BJ (cell line): Measurements from ENCODE around the gene ZNF277. TPM values are rescaled to one million over a fixed set of nuclear protein-coding genes. Genes with fewer than 3 reads are reported as not detected.

Source experiments
- CTCF ChIA-PET: fragments of 350-600 bp; formaldehyde crosslinking; extraction: SDS; loops from one replicate; lab custom pipeline; 2021; ENCODE audit warnings: antibody characterized with exemption, inconsistent platforms; lab: Yijun Ruan, JAX
- POLR2A ChIA-PET: fragments of 300-600 bp; sonication (Branson Sonifier 250); formaldehyde crosslinking; extraction: SDS; loops from one replicate; lab custom pipeline; 2021; ENCODE audit warnings: antibody characterized with exemption; lab: Charles Lee
- DNase-seq: peaks from one replicate; pipeline ENCODE4 v3.0.0-alpha.2; 2011; ENCODE audit warnings: low read depth
- H3K27me3 ChIP-seq: 2 replicates; pipeline ENCODE4 v1.6.0; 2011; ENCODE audit warnings: low read length; ENCODE audit not compliant: control insufficient read depth, insufficient read depth
- H3K36me3 ChIP-seq: 2 replicates; pipeline ENCODE4 v1.5.1; 2011; ENCODE audit warnings: low read length; ENCODE audit not compliant: control insufficient read depth, insufficient read depth
- H3K4me3 ChIP-seq: 2 replicates; pipeline ENCODE4 v1.5.1; 2011; ENCODE audit warnings: low read depth, mild to moderate bottlenecking, control low read depth, low read length
- polyA plus RNA-seq: library from polyadenylated mRNA; depleted of rRNA; stranded (reverse); fragments of >200 nt; gene quantifications from 2 replicates; pipeline ENCODE4 v1.2.3, GENCODE V29; 2011
- TF ChIP-seq, protein P1 (sequence below): IDR thresholded peaks from 2 replicates; pipeline ENCODE4 v1.5.1; 2011; ENCODE audit warnings: low read depth, mild to moderate bottlenecking, control low read depth, inconsistent platforms, low read length, moderate library complexity; ENCODE audit not compliant: insufficient read depth

Gene ZNF277
- polyA plus RNA-seq, 1 experiment = 10.0 TPM

DNA sequence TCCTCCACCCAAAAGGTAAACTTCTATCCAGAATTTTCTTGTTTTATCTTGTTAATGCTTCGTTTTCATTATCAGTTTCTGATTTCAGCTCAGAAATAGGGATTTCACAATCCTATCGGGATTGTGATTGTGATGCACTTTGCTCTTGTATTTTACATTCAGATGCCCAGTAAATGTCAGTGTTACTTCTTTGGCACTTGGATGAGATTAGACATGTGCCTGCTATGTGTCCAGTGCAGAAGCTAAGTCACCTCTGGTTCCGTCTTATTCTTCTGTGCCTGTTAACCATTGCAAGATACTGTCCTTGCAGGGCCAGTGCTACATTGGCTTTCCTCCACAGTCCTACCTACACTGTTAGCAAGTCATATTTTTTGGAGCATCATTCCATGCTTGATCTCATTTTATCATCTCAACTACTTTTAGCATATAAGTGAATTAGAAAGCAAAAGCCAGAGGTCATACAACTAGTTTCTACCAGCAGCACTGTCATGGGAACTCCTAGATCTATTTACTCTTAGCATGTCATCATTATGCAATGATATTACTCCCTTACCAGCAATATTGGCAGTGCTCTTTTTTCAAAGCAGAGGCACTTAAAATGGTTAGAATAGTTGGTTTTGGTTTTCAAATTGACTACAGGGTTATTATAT, 26.7 kb downstream of the ZNF277 start:
- no peak for DNase-seq
- no peaks in the 10 kb centered on the region for H3K27me3 ChIP-seq
- POLR2A ChIA-PET = no interaction called here
- TF ChIP-seq, protein P1, sequence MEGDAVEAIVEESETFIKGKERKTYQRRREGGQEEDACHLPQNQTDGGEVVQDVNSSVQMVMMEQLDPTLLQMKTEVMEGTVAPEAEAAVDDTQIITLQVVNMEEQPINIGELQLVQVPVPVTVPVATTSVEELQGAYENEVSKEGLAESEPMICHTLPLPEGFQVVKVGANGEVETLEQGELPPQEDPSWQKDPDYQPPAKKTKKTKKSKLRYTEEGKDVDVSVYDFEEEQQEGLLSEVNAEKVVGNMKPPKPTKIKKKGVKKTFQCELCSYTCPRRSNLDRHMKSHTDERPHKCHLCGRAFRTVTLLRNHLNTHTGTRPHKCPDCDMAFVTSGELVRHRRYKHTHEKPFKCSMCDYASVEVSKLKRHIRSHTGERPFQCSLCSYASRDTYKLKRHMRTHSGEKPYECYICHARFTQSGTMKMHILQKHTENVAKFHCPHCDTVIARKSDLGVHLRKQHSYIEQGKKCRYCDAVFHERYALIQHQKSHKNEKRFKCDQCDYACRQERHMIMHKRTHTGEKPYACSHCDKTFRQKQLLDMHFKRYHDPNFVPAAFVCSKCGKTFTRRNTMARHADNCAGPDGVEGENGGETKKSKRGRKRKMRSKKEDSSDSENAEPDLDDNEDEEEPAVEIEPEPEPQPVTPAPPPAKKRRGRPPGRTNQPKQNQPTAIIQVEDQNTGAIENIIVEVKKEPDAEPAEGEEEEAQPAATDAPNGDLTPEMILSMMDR = no peak
- CTCF ChIA-PET = no interaction called here
- no peak overlapping the region for H3K4me3 ChIP-seq
- H3K36me3 ChIP-seq = no peaks in the 10 kb centered on the region

DNA sequence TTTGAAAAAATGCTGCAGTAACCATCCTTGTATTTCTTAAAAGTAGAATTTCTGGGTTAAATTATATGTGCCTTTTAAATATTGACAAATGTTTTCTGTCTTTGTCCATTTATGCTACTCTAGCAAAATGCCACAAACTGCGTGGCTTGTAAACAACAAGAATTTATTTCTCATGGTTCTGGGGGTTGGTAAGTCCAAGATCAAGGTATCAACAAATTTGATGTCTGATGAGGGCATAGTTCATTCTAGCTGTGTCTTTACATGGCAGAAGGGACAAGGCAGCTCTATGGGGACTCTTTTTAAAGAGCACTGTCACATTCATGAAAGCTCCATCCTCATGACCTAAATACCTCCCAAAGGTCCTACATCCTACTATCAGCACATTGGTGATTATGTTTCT, 27.7 kb downstream of the ZNF277 start:
- H3K4me3 ChIP-seq = no peak overlapping the region
- CTCF ChIA-PET = no interaction called here
- no peak for DNase-seq
- no peaks in the 10 kb centered on the region for H3K27me3 ChIP-seq
- POLR2A ChIA-PET = no interaction called here
- H3K36me3 ChIP-seq = no peaks in the 10 kb centered on the region
- TF ChIP-seq, protein P1 = no peak

DNA sequence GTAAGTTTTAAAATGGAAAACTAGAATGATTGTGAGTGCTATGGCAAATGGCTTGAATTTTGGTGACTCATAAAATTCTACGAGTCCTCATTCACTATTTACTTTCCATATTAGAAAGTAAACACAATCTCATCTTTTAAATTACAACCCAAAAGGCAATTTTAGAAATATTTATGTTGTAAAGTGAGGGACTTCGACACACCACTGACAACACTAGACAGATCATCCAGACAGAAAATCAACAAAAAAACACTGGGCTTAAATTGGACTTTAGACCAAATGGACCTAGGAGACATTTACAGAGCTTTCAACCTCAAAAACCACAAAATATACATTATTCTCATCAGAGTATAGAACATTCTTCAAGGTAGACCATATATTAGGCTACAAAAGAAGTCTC, 30.1 kb downstream of the ZNF277 start:
- no peak overlapping the region for H3K4me3 ChIP-seq
- no peak for DNase-seq
- ChIA-PET POLR2A (no interaction called here), CTCF (no interaction called here)
- TF ChIP-seq, protein P1 = no peak
- H3K36me3 ChIP-seq = no peaks in the 10 kb centered on the region
- H3K27me3 ChIP-seq = no peaks in the 10 kb centered on the region

DNA sequence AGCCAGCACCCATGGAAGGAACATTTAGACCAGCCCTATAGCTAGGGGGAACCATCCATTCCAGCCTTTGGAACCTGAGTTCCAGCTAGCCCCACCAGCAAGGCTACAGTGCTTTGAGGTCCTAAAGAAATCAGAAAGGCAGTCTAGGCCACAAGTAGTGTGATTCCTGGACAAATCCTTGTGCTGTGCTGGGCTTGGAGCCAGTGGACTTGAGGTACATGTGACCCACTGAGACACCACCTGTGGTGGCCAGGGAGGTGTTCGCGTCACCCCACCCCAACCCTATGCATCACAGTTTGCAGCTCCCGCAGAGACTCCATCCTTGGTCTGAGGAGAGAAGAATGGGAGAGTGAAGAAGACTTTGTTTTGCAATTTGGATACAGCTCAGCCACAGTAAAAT, 31.8 kb downstream of the ZNF277 start:
- CTCF ChIA-PET = interaction anchor here (0.6 kb wide), 2 partner anchors 16 to 1597 kb away, joined by 3 to 4 read pairs; no protein-coding TSS in a partner anchor
- DNase-seq = no peak
- H3K27me3 ChIP-seq = no peaks in the 10 kb centered on the region
- TF ChIP-seq, protein P1 = no peak
- H3K4me3 ChIP-seq = no peak overlapping the region
- H3K36me3 ChIP-seq = no peaks in the 10 kb centered on the region
- POLR2A ChIA-PET = no interaction called here

DNA sequence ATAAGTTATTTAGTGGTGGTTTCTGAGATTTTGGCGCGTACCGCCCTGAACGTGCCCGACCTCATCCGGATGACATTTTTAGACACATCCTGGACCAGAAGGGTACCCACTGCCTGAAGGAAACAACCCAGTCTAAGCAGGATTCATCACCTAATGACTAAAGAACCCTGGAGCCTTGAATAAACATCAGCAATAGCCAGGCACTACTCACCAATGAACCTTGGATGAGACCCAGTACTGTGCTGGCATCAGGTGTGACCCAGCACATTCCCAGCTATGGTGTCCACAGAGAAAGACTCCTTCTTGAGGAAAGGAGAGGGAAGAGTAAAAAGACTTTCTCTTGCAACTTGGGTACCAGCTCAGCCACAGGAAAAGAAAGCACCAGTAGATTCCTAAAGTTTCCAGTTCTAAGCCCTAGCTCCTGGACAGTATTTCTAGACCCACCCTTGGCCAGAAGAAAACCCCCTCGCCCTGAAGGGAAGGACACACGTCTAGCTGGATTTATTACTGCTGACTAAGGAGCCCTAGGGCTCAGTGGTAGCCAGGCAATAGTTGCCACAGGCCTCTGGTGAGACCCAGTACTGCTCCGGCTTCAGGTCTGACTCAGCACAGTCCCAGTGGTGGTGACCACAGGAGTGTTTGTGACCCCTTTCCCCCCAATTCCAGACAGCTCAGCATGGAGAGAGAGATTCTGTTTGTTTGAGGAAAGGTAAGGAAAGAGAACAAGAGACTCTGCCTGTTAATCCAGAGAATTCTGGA, 32.5 kb downstream of the ZNF277 start:
- Histone ChIP-seq H3K27me3 (no peaks in the 10 kb centered on the region), H3K36me3 (no peaks in the 10 kb centered on the region), H3K4me3 (no peak overlapping the region)
- POLR2A ChIA-PET = no interaction called here
- no peak for DNase-seq
- TF ChIP-seq, protein P1 = no peak
- CTCF ChIA-PET = no interaction called here
